ENCODE data around the gene EED.

EED gene

GRCh38 chr11:86244522-86245368 is at the start of gene EED:
EED (plus strand) TSS chr11:86244753; CDS start chr11:86245230, 477 bp downstream.
- peak; percentile 91 for DNase-seq (ENCODE audit: low read depth)

- DNase-seq (ENCODE audit: low read depth) = no peak
These were observed 49.6 kb upstream of the EED start for GRCh38 chr11:86194998-86195397.

GRCh38 chr11:86196085-86196696 is 48.4 kb upstream of the EED start:
- DNase-seq (ENCODE audit: low read depth) = no peak

- DNase-seq (ENCODE audit: low read depth) = no peak
These were observed 47.6 kb upstream of the EED start for GRCh38 chr11:86196913-86197312.

- DNase-seq (ENCODE audit: low read depth) = no peak
These were observed 47.1 kb upstream of the EED start for GRCh38 chr11:86197448-86197847.

- no peak for DNase-seq (ENCODE audit: low read depth)
These were observed 46.4 kb upstream of the EED start for GRCh38 chr11:86198139-86198538.

GRCh38 chr11:86199354-86199753 is 45.2 kb upstream of the EED start:
- no peak for DNase-seq (ENCODE audit: low read depth)

- DNase-seq (ENCODE audit: low read depth) = no peak
These were observed 43.1 kb upstream of the EED start for GRCh38 chr11:86201371-86201884.

- DNase-seq (ENCODE audit: low read depth) = no peak
These were observed 42.6 kb upstream of the EED start for GRCh38 chr11:86202013-86202336.

- no peak for DNase-seq (ENCODE audit: low read depth)
These were observed 40.2 kb upstream of the EED start for GRCh38 chr11:86204356-86204755.

- DNase-seq (ENCODE audit: low read depth) = no peak
These were observed 38.9 kb upstream of the EED start for GRCh38 chr11:86205421-86206336.

- DNase-seq (ENCODE audit: low read depth) = no peak
These were observed 38.2 kb upstream of the EED start for GRCh38 chr11:86206337-86206695.

GRCh38 chr11:86207413-86207812 is 37.1 kb upstream of the EED start:
- DNase-seq (ENCODE audit: low read depth) = no peak

- no peak for DNase-seq (ENCODE audit: low read depth)
These were observed 36.0 kb upstream of the EED start for GRCh38 chr11:86208572-86208971.

GRCh38 chr11:86209806-86210657 is 34.5 kb upstream of the EED start:
- no peak for DNase-seq (ENCODE audit: low read depth)

- DNase-seq (ENCODE audit: low read depth) = no peak
These were observed 33.7 kb upstream of the EED start for GRCh38 chr11:86210898-86211297.

GRCh38 chr11:86211619-86212018 is 32.9 kb upstream of the EED start:
- DNase-seq (ENCODE audit: low read depth) = no peak

GRCh38 chr11:86212019-86212611 is 32.4 kb upstream of the EED start:
- no peak for DNase-seq (ENCODE audit: low read depth)

- DNase-seq (ENCODE audit: low read depth) = no peak
These were observed 29.8 kb upstream of the EED start for GRCh38 chr11:86214710-86215109.

- peak; percentile 27 for DNase-seq (ENCODE audit: low read depth)
These were observed 26.1 kb upstream of the EED start for GRCh38 chr11:86218125-86219084.

Measured in activated T-helper 1 cell treated with Interleukin-2 at 50 U/mL for 16 hours (primary cell).